A673 (cell line): Measurements from ENCODE around the gene ARPIN. TPM values are rescaled to one million over a fixed set of nuclear protein-coding genes. Genes with fewer than 3 reads are reported as not detected.

Experiments
- BruUV-seq: library from RNA; stranded (reverse); fragments of 400-500 nt; replicated peaks from 2 replicates; lab custom pipeline; 2021; lab: Mats Ljungman, UMichigan
- CTCF ChIA-PET: fragments of 300-600 bp; sonication (Branson Sonifier 250); formaldehyde crosslinking; loops from one replicate; lab custom pipeline; 2022; ENCODE audit warnings: antibody characterized with exemption; lab: Charles Lee
- POLR2A ChIA-PET: fragments of 300-600 bp; sonication (Branson Sonifier 250); formaldehyde crosslinking; loops from one replicate; lab custom pipeline; 2022; ENCODE audit warnings: antibody characterized with exemption; ENCODE audit not compliant: low non-redundant PET; lab: Charles Lee
- DNase-seq: peaks from one replicate; pipeline ENCODE4 v3.0.0-alpha.2; 2015; ENCODE audit warnings: low spot score
- H3K27ac ChIP-seq: fragments of 200-600 bp; sonication (generic); 2 replicates; pipeline ENCODE4 v1.5.1; 2016; ENCODE audit warnings: mixed run types, low read depth, mild to moderate bottlenecking, mixed read lengths, antibody characterized with exemption, low read length; ENCODE audit not compliant: poor library complexity, severe bottlenecking
- H3K27me3 ChIP-seq: fragments of 200-600 bp; sonication (generic); replicated peaks from 2 replicates; pipeline ENCODE4 v1.6.1; 2017; ENCODE audit warnings: mixed run types, low read depth, mild to moderate bottlenecking, mixed read lengths, antibody characterized with exemption, low read length; ENCODE audit not compliant: insufficient read depth, poor library complexity
- H3K36me3 ChIP-seq: fragments of 200-600 bp; sonication (generic); 2 replicates; pipeline ENCODE4 v1.6.1; 2016; ENCODE audit warnings: mixed run types, mild to moderate bottlenecking, mixed read lengths, antibody characterized with exemption, low read length; ENCODE audit not compliant: insufficient read depth, poor library complexity, severe bottlenecking
- H3K4me1 ChIP-seq: fragments of 200-600 bp; sonication (generic); 2 replicates; pipeline ENCODE4 v1.6.1; 2017; ENCODE audit warnings: mixed run types, mild to moderate bottlenecking, mixed read lengths, antibody characterized with exemption, low read length; ENCODE audit not compliant: insufficient read depth, poor library complexity, severe bottlenecking
- H3K4me3 ChIP-seq: fragments of 200-600 bp; sonication (generic); 2 replicates; pipeline ENCODE4 v1.5.1; 2016; ENCODE audit warnings: low read depth, mixed run types, mild to moderate bottlenecking, mixed read lengths, low read length; ENCODE audit not compliant: poor library complexity, severe bottlenecking
- H3K9me3 ChIP-seq: fragments of 200-600 bp; sonication (generic); 2 replicates; pipeline ENCODE4 v1.6.1; 2016; ENCODE audit warnings: mixed run types, low read depth, mild to moderate bottlenecking, mixed read lengths, antibody characterized with exemption, low read length; ENCODE audit not compliant: poor library complexity, severe bottlenecking
- EZH2 ChIP-seq: fragments of 200-600 bp; sonication (generic); IDR thresholded peaks from 2 replicates; pipeline ENCODE4 v1.6.1; 2017; ENCODE audit warnings: borderline replicate concordance, low read depth, mild to moderate bottlenecking, mixed read lengths, antibody characterized with exemption, low read length; ENCODE audit not compliant: poor library complexity, severe bottlenecking
- intact Hi-C: fragments of 100-400 bp; cut with micrococcal nuclease; formaldehyde crosslinking; loops from one replicate; pipeline ENCODE4 v1.10.0; 2022; ENCODE audit not compliant: unreplicated experiment
- total RNA-seq: library from RNA; stranded (reverse); gene quantifications from 2 replicates; pipeline ENCODE4 v1.2.3, GENCODE V29; 2021
- TF ChIP-seq, protein P1 (sequence below): fragments of 300-800, 200-600 bp; sonication (generic); conservative IDR thresholded peaks from 2 replicates; pipeline ENCODE4 v1.5.1; 2017; ENCODE audit warnings: low read depth, mild to moderate bottlenecking, antibody characterized with exemption, low read length, moderate library complexity, mixed read lengths

ARPIN gene
- total RNA-seq, 1 experiment from 2014 or later = 5.9 TPM

DNA sequence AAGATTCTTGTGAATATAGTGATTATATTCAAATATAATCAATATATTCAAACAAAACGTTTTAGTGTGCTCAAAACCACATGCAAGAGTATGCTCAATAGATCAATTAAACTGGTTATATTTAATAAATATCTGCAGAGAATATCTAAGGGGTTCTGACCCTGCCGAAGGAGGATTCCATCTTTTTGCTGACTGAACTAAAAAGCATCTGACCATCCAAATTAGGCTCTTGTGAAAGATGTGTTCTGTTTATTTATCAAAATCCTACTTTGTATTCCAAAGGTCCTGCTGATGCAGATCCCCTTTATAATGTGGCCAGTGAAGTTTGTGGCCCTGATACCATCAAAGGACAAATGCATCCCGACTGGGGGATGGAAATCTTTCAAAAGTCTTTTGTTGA lies 41.8 kb upstream of the ARPIN start:
- no TSS peak for BruUV-seq
- no peak for DNase-seq
- no peaks in the 10 kb centered on the region for H3K9me3 ChIP-seq
- no peaks in the 10 kb centered on the region for H3K27me3 ChIP-seq
- H3K36me3 ChIP-seq = no peaks in the 10 kb centered on the region
- no peaks in the 10 kb centered on the region for H3K4me1 ChIP-seq
- CTCF ChIA-PET = no interaction called here
- POLR2A ChIA-PET = no interaction called here
- no peak overlapping the region for H3K27ac ChIP-seq
- intact Hi-C loops = loop anchor here (10.0 kb wide), 1 partner anchor 200 kb away; the partner anchor contains the start of gene MESP1
- TF ChIP-seq, protein P1, sequence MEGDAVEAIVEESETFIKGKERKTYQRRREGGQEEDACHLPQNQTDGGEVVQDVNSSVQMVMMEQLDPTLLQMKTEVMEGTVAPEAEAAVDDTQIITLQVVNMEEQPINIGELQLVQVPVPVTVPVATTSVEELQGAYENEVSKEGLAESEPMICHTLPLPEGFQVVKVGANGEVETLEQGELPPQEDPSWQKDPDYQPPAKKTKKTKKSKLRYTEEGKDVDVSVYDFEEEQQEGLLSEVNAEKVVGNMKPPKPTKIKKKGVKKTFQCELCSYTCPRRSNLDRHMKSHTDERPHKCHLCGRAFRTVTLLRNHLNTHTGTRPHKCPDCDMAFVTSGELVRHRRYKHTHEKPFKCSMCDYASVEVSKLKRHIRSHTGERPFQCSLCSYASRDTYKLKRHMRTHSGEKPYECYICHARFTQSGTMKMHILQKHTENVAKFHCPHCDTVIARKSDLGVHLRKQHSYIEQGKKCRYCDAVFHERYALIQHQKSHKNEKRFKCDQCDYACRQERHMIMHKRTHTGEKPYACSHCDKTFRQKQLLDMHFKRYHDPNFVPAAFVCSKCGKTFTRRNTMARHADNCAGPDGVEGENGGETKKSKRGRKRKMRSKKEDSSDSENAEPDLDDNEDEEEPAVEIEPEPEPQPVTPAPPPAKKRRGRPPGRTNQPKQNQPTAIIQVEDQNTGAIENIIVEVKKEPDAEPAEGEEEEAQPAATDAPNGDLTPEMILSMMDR = no peak
- no peak for TF ChIP-seq EZH2
- no peak overlapping the region for H3K4me3 ChIP-seq

DNA sequence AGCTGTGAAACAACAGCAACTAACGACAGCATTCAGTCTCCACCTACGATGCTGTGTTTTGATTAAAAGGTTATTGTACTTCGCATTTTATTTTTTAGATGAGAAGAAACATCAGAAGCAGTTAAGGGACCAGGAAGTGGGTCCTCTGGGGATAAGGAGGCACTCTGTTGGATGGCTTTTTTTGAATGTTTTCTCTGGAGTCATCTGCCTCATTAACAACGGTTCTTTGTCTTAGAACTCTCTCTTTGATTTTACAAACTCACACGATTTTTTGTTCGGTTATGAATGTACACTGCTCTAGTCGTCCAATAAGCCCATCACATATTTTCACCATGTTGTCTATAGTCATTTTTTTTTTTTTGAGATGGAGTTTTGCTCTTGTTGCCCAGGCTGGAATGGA lies 36.0 kb upstream of the ARPIN start:
- CTCF ChIA-PET = no interaction called here
- no peak overlapping the region for H3K27ac ChIP-seq
- H3K36me3 ChIP-seq = no peaks in the 10 kb centered on the region
- DNase-seq = no peak
- intact Hi-C loops = no loop called here
- no peak overlapping the region for H3K4me3 ChIP-seq
- no peaks in the 10 kb centered on the region for H3K4me1 ChIP-seq
- TF ChIP-seq, protein P1 = no peak
- no peak for TF ChIP-seq EZH2
- POLR2A ChIA-PET = interaction anchor here (0.6 kb wide), 1 partner anchor 134 kb away, joined by 6 read pairs; no protein-coding TSS in a partner anchor
- no peaks in the 10 kb centered on the region for H3K9me3 ChIP-seq
- no peaks in the 10 kb centered on the region for H3K27me3 ChIP-seq
- no TSS peak for BruUV-seq

DNA sequence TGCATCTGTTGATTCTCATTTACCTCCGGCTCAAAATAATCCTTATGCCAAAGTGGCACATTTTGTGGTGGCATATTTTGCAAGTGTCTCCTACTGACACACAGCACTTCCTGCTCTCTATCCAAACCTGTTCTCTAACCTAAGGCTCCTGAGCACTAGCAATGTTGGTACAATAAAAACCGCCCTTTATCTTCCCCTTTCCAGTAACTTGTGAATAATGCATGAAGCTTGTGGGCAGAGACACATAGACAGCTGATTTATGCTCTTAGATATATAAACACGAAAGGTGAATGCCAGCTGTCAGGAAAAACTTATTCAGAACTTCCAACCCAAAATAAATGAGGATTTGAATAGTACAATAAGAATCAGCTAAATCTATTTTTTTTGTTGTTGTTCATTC lies 34.6 kb upstream of the ARPIN start:
- no peak overlapping the region for H3K4me3 ChIP-seq
- no peaks in the 10 kb centered on the region for H3K27me3 ChIP-seq
- ChIA-PET POLR2A (no interaction called here), CTCF (no interaction called here)
- no peak for DNase-seq
- no peaks in the 10 kb centered on the region for H3K4me1 ChIP-seq
- intact Hi-C loops = no loop called here
- no peaks in the 10 kb centered on the region for H3K9me3 ChIP-seq
- TF ChIP-seq EZH2 = no peak
- TF ChIP-seq, protein P1 = no peak
- H3K36me3 ChIP-seq = no peaks in the 10 kb centered on the region
- no TSS peak for BruUV-seq
- H3K27ac ChIP-seq = no peak overlapping the region
